Stimulated activated effector memory CD8-positive, alpha-beta T cell treated with anti-CD3 and anti-CD28 coated beads, Interleukin-12 subunit alpha, Interleukin-12 subunit beta, amount 100 ng/mL, for 72 hours (primary cell): ENCODE measurements around the gene ALOX12B.

Experiments
- ATAC-seq: fragments of 150-1000 bp; cut with Tn5 transposase; 2 replicates; pipeline ENCODE4 v1.10.0; 2021
- DNase-seq, 2 donors: peaks; one replicate each; pipeline ENCODE4 v3.0.0; 2021 to 2022; ENCODE audit warnings: low spot score in 2 of 2
- H3K27ac Mint-ChIP-seq: one replicate; pipeline ENCODE4 v1.8.0; 2022; ENCODE audit warnings: mild to moderate bottlenecking, mixed read lengths
- H3K36me3 Mint-ChIP-seq: one replicate; pipeline ENCODE4 v1.8.0; 2022; ENCODE audit warnings: mild to moderate bottlenecking, mixed read lengths
- H3K4me1 Mint-ChIP-seq: one replicate; pipeline ENCODE4 v1.8.0; 2022; ENCODE audit warnings: mixed read lengths
- H3K4me3 Mint-ChIP-seq: one replicate; pipeline ENCODE4 v1.8.0; 2022; ENCODE audit warnings: mild to moderate bottlenecking, mixed read lengths
- H3K9me3 Mint-ChIP-seq: one replicate; pipeline ENCODE4 v1.8.0; 2022; ENCODE audit warnings: mixed read lengths

ALOX12B gene

GRCh38 chr17:8052256-8053252, 35.0 kb downstream of the ALOX12B start:
- no peak for DNase-seq
- H3K27ac Mint-ChIP-seq = no peak overlapping the region
- H3K36me3 Mint-ChIP-seq = no peaks in the 10 kb centered on the region
- no peak overlapping the region for H3K4me3 Mint-ChIP-seq
- H3K4me1 Mint-ChIP-seq = peaks cover 21% of the 10 kb centered on the region
- no peaks in the 10 kb centered on the region for H3K9me3 Mint-ChIP-seq
- ATAC-seq = no peak

DNA sequence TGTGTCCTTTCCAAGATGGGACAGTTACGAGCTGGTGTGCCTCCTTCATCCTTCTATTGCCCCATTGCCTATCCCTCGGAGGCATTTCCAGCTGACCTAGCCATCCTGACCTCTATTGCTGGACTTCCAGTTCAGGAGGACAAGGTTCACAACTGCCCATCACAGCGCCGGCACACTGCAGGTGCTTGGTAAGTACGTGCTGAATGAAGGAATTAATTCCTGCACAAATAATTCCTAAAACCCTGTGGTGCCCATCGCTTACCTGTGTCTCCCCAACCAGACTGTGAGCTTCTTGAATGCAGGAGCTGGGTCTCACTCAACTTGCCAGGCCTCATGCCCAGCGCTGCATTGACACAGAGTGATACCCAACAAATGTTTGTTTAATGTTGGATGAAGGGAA, 35.7 kb downstream of the ALOX12B start:
- no peaks in the 10 kb centered on the region for H3K9me3 Mint-ChIP-seq
- no peak for ATAC-seq
- H3K36me3 Mint-ChIP-seq = no peaks in the 10 kb centered on the region
- DNase-seq = no peak
- H3K27ac Mint-ChIP-seq = no peak overlapping the region
- H3K4me3 Mint-ChIP-seq = no peak overlapping the region
- peaks cover 13% of the 10 kb centered on the region for H3K4me1 Mint-ChIP-seq

DNA sequence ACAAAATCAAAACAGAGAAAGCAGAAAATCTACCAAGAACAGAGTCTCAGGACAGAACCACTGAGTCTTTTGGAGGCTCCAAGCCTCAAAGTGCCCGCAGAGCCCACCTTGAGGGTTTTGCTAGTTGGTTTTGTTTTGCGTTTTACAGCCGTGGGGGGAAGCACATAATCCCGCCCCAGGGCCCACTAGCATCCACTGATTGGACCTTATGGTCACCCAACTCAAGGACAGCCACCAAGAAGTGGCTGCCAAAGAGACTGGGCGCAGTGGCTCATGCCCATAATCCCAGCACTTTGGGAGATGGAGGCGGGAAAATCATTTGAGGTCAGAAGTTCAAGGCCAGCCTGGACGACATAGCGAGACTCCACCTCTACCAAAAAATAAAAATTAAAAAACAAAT, 38.8 kb downstream of the ALOX12B start:
- no peak overlapping the region for H3K27ac Mint-ChIP-seq

GRCh38 chr17:8048236-8048635, 39.3 kb downstream of the ALOX12B start:
- H3K4me3 Mint-ChIP-seq = no peak overlapping the region
- DNase-seq (no peak), ATAC-seq (no peak)
- H3K9me3 Mint-ChIP-seq = no peaks in the 10 kb centered on the region
- no peaks in the 10 kb centered on the region for H3K36me3 Mint-ChIP-seq
- no peaks in the 10 kb centered on the region for H3K4me1 Mint-ChIP-seq
- no peak overlapping the region for H3K27ac Mint-ChIP-seq

More for the DNA sequence above, 38.8 kb downstream of the ALOX12B start:
- Mint-ChIP-seq H3K9me3 (no peaks in the 10 kb centered on the region), H3K4me3 (no peak overlapping the region), H3K4me1 (no peaks in the 10 kb centered on the region), H3K36me3 (no peaks in the 10 kb centered on the region)
- DNase-seq (no peak), ATAC-seq (no peak)

DNA sequence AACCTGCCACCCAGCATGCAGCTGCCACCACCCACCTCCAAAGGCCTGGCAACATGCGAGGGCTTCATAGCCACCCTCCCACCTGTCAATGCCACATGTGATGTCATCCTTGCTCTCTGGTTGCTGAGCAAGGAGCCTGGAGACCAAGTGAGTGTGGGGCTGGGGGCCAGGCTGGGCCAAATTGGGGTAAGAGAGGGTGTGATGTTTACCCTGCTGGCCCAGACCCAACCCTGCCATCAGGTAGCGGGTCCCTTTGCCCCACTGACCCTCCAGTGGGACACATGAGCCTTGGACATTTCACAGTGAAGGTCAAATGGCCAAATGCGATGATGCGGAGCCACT, 39.8 kb downstream of the ALOX12B start:
- H3K36me3 Mint-ChIP-seq = no peaks in the 10 kb centered on the region
- H3K4me3 Mint-ChIP-seq = no peak overlapping the region
- no peak overlapping the region for H3K27ac Mint-ChIP-seq
- ATAC-seq (no peak), DNase-seq (no peak)
- H3K4me1 Mint-ChIP-seq = no peaks in the 10 kb centered on the region
- H3K9me3 Mint-ChIP-seq = no peaks in the 10 kb centered on the region

GRCh38 chr17:8046929-8047768, 40.4 kb downstream of the ALOX12B start:
- DNase-seq (no peak), ATAC-seq (no peak)
- no peaks in the 10 kb centered on the region for H3K9me3 Mint-ChIP-seq
- H3K27ac Mint-ChIP-seq = no peak overlapping the region
- H3K4me3 Mint-ChIP-seq = no peak overlapping the region
- no peaks in the 10 kb centered on the region for H3K36me3 Mint-ChIP-seq
- no peaks in the 10 kb centered on the region for H3K4me1 Mint-ChIP-seq

- ATAC-seq (no peak), DNase-seq (no peak)
- Mint-ChIP-seq H3K4me1 (no peaks in the 10 kb centered on the region), H3K4me3 (no peak overlapping the region), H3K36me3 (no peaks in the 10 kb centered on the region), H3K9me3 (no peaks in the 10 kb centered on the region), H3K27ac (no peak overlapping the region)
Measured at GRCh38 chr17:8046306-8046928, 41.1 kb downstream of the ALOX12B start.

GRCh38 chr17:8044819-8045810, 42.4 kb downstream of the ALOX12B start:
- H3K4me3 Mint-ChIP-seq = no peak overlapping the region
- DNase-seq = no peak
- H3K9me3 Mint-ChIP-seq = no peaks in the 10 kb centered on the region
- H3K27ac Mint-ChIP-seq = no peak overlapping the region
- ATAC-seq = no peak
- no peaks in the 10 kb centered on the region for H3K4me1 Mint-ChIP-seq
- no peaks in the 10 kb centered on the region for H3K36me3 Mint-ChIP-seq

DNA sequence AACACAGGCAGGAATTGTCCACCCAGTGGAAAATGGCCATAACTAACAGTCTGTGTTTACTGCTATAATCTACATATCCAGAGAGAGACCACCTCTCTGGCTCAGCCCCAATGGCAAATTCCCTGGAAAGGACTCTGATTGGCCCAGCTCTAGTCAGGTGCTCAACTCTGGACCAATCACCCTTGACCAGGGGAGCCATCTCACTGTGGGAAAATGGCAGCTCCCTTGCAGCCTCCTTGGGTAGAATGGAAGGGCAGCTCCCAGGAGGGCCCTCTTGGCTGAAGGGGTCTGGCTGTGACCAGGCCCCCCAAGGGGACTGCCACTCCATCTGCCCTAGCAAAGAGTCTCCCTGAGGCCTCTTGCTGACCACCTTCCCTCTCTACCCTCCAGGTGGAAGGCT, 45.5 kb downstream of the ALOX12B start:
- no peaks in the 10 kb centered on the region for H3K4me1 Mint-ChIP-seq
- DNase-seq (no peak), ATAC-seq (no peak)
- no peaks in the 10 kb centered on the region for H3K9me3 Mint-ChIP-seq
- no peaks in the 10 kb centered on the region for H3K36me3 Mint-ChIP-seq
- H3K4me3 Mint-ChIP-seq = no peak overlapping the region
- H3K27ac Mint-ChIP-seq = no peak overlapping the region

- no peak overlapping the region for H3K27ac Mint-ChIP-seq
- H3K4me3 Mint-ChIP-seq = no peak overlapping the region
- H3K9me3 Mint-ChIP-seq = no peaks in the 10 kb centered on the region
- DNase-seq = no peak
- no peaks in the 10 kb centered on the region for H3K4me1 Mint-ChIP-seq
- no peaks in the 10 kb centered on the region for H3K36me3 Mint-ChIP-seq
- peak; percentile 55 for ATAC-seq
Measured at GRCh38 chr17:8041249-8041928, 46.1 kb downstream of the ALOX12B start.

DNA sequence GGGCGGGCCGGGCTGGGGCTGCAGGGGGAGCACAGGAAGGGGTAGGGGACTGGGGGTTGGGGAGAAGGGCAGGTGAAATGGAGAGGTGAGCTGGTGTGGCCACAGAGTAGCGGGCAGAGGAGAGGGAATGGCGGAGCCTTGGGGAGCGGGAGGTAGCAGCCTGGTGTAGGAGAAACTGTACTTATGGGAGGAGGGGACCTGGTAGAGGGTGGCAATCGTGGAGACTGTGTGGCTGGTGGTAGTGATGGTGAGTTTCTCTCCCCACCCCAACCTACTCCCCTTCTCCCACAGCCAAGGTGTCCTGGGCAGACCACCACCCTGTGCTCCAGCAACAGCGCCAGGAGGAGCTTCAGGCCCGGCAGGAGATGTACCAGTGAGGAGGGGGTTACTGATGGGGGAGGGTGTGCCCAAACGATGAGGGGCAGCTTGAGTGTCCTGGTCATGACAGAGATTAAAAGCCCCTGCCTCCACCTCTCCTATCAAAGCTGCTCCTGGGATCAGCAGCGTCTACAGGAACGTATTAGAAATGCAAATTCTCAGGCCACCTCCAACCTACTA, 47.8 kb downstream of the ALOX12B start:
- DNase-seq = no peak
- Mint-ChIP-seq H3K27ac (no peak overlapping the region), H3K36me3 (no peaks in the 10 kb centered on the region), H3K4me3 (no peak overlapping the region), H3K9me3 (no peaks in the 10 kb centered on the region), H3K4me1 (no peaks in the 10 kb centered on the region)
- ATAC-seq = no peak

- H3K36me3 Mint-ChIP-seq = no peaks in the 10 kb centered on the region
- no peaks in the 10 kb centered on the region for H3K4me1 Mint-ChIP-seq
- no peak within 1 kb of the TSS for H3K27ac Mint-ChIP-seq
- no peaks in the 10 kb centered on the region for H3K9me3 Mint-ChIP-seq
- DNase-seq (no peak), ATAC-seq (peak; percentile 19)
- no peak within 1 kb of the TSS for H3K4me3 Mint-ChIP-seq
Measured at GRCh38 chr17:8038954-8039610, 48.4 kb downstream of the ALOX12B start, which contains the start of gene ALOX15B. TSS of gene ALOX15B (plus strand) at chr17:8039059. CDS start at chr17:8039156, 97 bp downstream.

- Mint-ChIP-seq H3K27ac (no peak overlapping the region), H3K36me3 (no peaks in the 10 kb centered on the region), H3K4me1 (no peaks in the 10 kb centered on the region), H3K4me3 (no peak overlapping the region), H3K9me3 (no peaks in the 10 kb centered on the region)
- no peak for DNase-seq
- ATAC-seq = no peak
Measured at GRCh38 chr17:8032442-8032841, 55.1 kb downstream of the ALOX12B start.
